EL (cell line): ENCODE measurements around the gene GNAQ.
A peak's percentile ranks its signal among the peaks of the same experiment; 100 is the strongest.
"Not testable (repeated sequence)": the region's sequence is repeated elsewhere in the genome, so short reads cannot be mapped to it uniquely, and the experiment has no call there.

Experiments
- DNase-seq: peaks from one replicate; pipeline ENCODE4 v3.0.0-alpha.2; 2016

GNAQ gene

DNA sequence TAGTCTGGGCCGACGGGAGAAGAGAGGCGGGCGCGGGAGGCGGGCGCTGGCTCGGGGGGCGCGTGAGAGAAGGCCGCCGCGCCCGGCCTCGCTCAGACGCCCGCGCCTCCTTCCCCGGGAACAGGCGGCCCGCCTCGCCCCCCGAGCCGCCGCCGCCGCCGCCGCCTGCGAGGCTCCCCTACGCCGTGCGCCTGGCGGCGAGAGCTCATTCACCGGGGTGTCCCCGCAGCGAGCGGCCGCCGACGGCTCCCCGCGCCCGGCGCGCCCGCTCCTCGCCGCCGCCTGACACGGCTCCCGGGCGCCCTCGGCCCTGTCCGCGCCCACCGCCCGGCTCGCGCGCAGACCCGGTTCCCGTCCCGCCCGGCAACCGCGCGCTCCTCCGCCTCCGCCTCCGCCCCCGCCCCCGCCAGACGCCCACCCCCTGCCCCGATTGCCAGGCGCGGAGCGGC, at the start of gene GNAQ:
Gene GNAQ (minus strand): TSS at position 368 of the 449 bp plus-strand sequence. CDS start 576 bp downstream, outside the sequence.
- DNase-seq = no peak

DNA sequence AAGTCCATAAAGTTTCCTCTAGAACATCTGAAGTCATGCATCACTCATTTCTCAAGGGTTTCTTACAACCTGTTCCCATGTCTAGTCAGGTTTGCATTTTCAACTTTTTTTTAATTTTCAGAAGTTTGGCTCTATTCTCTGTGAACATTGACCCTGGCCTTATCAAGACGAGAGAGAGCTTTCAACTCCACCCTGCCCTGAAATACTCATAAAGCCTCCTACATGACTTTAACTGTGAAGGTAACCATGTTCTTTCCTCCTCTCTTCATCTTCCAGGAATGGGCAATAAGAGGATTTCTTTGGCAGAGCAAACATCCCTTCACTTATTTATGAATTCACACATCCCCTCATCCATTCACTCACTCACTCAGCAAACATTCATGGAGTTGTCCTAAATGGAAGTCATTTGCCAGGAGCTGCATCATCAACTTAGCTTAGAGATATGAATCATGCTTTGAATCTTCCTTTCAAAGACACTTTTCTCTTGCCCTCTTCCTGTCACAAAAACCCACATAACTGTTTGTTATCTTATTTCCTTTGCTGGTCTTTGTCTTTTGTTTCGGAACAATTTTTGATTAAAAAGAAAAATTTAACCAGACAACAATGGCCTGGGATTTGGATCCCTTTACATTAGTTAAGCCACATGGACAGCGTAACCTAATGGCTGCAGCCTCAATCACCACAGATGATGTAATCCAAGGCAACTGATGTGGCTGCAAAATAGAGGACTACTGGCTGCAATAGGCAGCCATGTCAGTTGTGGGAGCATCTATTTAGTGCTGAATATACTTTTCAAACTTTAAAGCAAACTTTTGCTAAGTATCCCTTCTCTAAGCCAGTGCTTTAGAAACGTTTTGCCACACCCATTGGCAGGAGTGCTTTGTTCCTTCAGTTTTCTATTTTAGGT, 43.0 kb upstream of the GNAQ start:
- DNase-seq = peak; percentile 42

DNA sequence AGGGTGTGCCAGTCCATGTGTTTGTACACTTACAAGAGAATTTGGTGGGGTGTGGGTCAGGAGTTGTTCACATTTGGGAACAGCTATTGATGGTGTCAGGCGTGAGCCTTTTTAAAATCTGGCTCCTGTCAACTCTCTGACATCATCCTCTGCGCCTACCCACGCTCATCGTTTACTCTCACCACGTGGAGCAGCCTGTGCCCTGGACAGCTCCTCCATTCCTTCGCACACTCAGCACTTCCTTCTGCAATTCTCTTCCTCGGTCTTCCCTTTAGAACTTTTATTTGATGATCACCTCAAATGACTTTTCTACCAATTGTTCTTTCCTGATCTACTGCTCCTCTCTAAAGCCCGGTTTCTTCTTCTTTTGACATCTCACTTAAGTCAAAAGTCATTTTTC, 42.1 kb upstream of the GNAQ start:
- no peak for DNase-seq

DNA sequence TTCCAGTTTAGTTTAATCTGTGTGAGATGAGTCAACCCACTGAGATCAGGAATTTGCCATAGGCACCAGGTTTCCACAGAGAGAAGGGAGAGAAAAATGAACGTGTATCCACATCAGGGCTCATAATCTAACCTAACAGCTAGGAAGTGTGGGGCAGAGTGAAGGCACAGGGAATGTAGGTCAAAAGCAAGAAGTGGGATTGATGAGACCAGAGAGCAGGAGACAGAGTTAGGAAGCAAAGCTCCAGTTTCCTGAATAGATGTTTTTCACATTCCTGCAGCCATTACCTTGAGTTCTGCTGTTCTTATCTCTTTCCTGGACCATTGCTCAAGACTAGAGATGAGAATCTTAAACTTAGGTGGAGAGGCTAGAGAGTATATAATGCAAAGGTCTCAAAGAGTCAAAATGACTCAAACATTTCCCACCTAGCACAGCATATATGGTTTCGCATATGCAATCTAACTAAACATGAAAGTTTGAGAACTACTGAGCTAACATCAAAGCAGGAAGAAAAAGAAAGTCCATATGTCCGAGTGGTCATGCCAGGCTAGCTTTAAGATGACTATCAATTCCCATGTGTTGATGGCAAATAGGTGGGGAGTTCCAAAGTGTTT, 41.1 kb upstream of the GNAQ start:
- DNase-seq = no peak

- no peak for DNase-seq
These were observed 38.9 kb upstream of the GNAQ start for GRCh38 chr9:78070521-78070920.

DNA sequence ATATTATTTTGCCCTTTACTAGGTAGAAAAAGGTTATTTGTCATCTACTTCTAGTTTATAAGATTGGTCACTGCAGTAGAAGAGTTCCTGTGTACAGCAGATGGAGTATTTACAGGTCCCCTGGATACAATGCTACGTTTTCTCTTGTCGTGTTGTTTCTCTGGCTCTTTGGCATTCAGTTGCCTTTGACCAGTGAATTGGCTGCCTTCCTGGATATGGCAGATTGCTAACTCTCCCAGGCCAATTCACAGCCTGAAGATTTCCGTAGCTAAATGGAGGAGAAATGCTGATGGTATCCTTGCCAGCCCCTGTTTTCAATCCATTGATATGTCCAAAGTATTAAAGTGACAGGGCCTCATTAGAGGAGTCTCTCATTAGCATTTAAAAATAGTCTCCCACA, 32.5 kb upstream of the GNAQ start:
- no peak for DNase-seq

- DNase-seq = no peak
These were observed 31.1 kb upstream of the GNAQ start for GRCh38 chr9:78062710-78063109.

- not testable (repeated sequence) for DNase-seq
These were observed 22.6 kb upstream of the GNAQ start for GRCh38 chr9:78054218-78054617.

DNA sequence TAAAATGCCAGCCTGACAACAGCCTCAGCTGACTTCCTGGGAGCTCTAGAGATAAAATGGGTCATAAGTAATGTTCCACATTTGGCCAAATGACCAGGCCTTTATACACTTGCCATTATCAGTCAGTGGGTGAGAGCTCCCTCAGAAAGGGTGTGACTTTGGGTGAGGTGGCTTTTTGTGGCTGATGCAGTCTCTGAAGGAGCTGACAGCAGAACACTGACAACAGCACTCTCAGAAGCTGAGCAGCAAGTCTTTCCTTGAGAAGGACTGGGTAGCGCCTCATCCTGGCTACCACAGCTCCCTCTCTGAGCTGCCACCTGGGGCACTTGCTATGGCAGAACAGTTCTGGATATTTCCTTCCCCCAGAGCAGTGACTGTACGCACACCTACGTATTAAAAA, 22.0 kb upstream of the GNAQ start:
- no peak for DNase-seq

DNA sequence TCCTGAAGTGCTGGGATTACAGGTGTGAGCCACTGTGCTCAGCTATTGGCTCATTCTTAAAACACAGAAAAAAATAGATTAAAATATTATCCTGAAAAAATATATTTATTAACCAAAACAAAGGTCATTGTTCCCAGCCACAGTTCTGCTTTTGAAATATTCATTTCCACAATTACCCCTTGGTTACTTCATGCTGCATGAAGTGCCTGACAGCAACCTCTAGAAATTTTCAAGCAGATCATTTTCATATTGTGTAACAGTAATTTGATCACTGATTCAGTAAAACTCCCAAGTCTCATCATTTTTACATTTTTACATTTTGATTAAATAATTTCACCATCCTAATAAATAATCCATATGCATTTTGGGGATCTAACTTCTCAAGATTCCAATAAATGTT, 18.8 kb upstream of the GNAQ start:
- no peak for DNase-seq

GRCh38 chr9:78049484-78049883, 17.9 kb upstream of the GNAQ start:
- DNase-seq = no peak

DNA sequence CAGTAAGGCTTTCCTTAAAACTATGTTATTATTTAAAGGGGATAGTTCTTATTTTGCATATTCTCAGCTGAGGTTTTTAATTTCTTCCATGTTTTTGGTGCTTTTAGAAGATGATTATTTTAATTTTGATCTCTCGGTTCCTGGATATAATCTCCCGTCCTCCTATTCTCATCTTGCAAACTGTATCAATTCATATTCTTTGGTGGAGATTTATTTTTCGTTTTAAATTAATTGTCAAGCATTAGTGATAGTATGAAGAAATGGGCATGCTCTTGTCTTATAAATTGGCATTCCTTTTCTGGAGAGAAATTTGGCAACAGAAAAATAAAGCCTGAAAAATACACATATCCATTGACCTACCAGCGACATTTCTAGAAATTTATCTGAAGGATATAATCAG, 15.5 kb upstream of the GNAQ start:
- no peak for DNase-seq

- DNase-seq = no peak
These were observed 14.5 kb upstream of the GNAQ start for GRCh38 chr9:78046112-78046511.

GRCh38 chr9:78044886-78045285, 13.3 kb upstream of the GNAQ start:
- DNase-seq = no peak

GRCh38 chr9:78044189-78044588, 12.6 kb upstream of the GNAQ start:
- DNase-seq = no peak

DNA sequence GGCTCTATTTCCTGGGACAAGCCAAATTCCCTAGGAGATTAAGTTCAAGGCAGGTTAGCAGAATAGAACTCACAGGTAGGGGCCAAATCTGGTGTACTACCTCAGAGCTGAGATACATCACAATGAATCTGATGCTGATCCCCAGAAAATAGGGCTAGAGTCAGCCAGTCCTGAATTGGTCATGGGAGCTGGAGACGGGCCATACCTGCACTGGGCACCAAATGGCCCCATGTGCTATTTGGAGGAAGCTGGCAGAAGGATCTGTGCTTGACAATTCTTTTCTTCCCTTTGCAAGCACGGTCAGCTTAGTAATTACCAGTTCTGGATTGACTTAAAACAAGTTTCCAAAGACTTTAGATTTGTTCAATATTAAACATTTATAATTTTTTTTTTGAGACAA, 10.4 kb upstream of the GNAQ start:
- no peak for DNase-seq

DNA sequence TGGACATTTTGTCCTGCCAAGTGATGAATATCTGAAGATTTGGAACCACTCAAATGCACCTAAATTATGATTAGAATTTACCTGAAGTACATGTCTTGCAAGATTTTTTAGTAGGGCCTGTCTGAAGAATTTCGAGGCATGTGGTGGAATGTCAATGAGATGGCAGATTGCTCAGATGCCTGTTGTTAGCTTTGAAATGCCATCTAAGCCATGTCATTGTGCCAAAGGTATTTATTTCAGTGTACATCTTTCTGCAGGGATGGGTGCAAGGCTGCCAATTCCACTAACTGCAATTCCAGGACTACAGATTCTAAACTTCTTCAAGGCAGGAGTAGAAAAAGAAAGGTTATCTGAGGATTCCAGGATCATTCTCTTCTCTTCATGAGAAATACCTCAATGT, 9.1 kb upstream of the GNAQ start:
- no peak for DNase-seq

DNA sequence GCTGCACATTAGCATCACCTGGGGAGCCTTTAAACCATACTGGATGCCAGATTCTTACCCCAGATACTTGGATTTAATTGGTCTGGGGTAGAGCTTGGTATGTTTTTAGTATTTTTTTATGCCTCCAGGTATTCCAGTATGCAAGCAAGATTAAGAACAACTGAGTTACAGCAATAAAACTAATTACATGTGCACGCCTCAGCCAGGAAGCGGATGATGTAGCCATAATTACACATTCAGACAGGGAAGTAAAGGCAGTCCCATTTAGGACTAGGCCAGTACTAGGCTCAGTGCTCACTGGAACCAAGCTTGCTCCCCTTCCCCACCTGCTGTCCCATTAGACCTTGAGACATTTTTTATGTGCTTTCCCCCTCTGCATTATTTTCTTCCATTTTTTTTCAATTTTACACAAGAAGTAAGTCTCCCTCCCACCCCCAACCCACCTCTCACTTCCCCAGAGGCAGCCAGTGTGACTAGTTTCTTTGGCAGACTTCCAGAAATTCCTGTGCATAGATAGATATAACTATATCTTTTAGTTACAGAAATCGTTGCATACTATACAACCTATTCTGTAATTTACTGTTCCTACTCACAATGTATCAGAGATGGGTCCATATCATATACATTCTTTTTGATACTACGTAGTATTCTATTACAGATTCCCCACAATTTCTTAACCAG, 7.1 kb upstream of the GNAQ start:
- peak; percentile 39 for DNase-seq

- DNase-seq = peak; percentile 84
These were observed 3.9 kb upstream of the GNAQ start for GRCh38 chr9:78035383-78035993.

DNA sequence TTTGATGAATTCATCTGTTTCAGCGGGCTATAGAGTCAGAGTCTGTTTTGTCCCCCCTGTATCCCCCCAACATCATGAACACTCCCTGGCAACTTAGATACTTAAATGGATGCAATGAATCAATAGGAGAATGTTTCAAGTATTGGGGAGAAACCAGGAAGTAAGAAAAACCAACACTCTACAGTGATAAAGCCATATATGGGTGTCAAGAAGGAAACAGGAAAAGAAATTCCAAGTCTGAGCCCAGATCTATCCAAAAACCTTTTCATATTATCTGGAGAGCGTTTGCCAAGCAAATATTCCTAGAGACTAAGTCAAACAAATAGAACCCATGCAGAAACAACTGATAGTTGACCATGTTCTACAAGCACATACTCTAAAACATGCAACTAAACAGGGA, 2.3 kb upstream of the GNAQ start:
- no peak for DNase-seq

GRCh38 chr9:78032730-78033457, 1.3 kb upstream of the GNAQ start:
- DNase-seq = no peak

DNA sequence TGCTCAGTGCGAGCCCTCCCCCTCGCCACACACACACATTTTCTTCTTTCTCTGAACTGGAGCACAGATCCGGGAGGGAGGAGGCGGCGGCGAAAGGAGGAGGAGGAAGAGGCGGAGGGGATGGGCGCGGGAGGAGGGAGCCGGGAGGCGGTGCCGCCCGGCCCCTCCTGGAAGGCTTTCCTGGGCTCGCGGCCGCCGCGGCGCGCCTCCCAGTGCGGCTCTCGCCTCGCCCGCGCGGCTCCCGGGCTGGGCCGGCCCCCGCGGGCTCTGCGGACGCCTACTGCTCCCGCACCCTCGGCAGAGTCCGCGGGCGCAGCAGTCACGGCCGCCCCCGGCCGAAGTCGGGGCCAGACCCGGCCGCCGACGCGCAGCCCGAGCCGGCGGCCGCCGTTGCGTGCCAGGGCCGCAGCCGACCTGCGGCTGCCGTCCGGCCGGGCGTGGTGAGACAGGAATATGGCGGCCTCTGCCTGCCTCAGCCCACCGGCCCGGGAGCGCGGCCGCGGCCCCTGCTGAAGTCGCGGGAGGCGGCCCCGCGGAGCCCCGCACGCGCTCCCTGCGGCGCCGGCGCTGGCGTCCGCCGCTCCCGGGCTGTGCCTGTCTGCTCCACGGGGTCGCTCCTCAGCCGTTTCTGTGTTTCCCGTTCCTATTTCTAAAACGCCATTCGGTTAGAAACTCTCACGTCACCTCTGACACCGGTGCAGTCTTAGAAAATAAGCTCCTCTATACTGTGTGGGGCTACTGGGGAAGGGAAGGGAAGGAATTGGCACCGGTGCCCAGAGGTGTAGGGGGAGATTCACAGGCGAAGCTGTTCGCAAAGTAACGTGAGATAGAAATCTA, 500 bp upstream of the GNAQ start:
- peak; percentile 94 for DNase-seq
